ENCODE data around the gene RXRA.

DNA sequence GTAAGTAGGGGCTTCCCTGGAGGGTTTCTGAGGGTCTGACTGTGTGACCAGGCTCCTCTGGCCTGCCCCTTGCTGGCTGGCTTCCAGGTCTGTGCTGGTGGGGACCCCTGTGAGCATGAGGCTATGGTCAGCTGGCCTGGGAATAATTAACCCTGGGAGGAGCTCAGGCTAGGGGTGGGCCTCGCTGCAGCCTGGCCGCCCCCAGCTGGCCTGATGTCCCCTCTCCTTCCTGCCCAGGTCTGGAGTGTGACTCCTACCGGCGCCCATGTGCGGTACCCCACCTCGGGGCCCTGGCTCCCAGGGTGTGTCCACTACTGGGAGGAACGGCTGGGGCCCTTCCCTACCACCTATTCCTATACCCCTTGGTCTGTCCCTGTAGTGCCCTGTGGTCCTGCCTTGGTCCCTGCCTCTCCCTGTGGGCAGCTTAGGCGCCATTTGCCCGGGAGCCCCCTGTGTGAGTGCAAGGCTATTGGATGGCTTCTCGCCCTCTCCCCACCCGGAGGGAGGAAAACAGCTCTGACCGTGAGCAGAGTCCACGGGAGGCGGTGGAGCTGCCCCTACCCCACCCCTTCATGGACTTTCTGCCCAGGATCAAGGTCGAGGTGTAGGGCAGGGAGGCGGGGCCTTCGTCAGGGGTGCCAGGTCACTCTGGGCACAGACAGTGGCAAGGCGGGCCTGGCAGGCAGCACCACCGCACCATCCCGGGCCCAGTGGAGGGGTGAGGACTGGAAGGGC, 9.4 kb downstream of the RXRA start:
- TF ChIP-seq, protein P1, sequence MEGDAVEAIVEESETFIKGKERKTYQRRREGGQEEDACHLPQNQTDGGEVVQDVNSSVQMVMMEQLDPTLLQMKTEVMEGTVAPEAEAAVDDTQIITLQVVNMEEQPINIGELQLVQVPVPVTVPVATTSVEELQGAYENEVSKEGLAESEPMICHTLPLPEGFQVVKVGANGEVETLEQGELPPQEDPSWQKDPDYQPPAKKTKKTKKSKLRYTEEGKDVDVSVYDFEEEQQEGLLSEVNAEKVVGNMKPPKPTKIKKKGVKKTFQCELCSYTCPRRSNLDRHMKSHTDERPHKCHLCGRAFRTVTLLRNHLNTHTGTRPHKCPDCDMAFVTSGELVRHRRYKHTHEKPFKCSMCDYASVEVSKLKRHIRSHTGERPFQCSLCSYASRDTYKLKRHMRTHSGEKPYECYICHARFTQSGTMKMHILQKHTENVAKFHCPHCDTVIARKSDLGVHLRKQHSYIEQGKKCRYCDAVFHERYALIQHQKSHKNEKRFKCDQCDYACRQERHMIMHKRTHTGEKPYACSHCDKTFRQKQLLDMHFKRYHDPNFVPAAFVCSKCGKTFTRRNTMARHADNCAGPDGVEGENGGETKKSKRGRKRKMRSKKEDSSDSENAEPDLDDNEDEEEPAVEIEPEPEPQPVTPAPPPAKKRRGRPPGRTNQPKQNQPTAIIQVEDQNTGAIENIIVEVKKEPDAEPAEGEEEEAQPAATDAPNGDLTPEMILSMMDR (IDR thresholded peaks at IDR 0.05): no peak
- TF ChIP-seq, protein P2, sequence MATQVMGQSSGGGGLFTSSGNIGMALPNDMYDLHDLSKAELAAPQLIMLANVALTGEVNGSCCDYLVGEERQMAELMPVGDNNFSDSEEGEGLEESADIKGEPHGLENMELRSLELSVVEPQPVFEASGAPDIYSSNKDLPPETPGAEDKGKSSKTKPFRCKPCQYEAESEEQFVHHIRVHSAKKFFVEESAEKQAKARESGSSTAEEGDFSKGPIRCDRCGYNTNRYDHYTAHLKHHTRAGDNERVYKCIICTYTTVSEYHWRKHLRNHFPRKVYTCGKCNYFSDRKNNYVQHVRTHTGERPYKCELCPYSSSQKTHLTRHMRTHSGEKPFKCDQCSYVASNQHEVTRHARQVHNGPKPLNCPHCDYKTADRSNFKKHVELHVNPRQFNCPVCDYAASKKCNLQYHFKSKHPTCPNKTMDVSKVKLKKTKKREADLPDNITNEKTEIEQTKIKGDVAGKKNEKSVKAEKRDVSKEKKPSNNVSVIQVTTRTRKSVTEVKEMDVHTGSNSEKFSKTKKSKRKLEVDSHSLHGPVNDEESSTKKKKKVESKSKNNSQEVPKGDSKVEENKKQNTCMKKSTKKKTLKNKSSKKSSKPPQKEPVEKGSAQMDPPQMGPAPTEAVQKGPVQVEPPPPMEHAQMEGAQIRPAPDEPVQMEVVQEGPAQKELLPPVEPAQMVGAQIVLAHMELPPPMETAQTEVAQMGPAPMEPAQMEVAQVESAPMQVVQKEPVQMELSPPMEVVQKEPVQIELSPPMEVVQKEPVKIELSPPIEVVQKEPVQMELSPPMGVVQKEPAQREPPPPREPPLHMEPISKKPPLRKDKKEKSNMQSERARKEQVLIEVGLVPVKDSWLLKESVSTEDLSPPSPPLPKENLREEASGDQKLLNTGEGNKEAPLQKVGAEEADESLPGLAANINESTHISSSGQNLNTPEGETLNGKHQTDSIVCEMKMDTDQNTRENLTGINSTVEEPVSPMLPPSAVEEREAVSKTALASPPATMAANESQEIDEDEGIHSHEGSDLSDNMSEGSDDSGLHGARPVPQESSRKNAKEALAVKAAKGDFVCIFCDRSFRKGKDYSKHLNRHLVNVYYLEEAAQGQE (IDR thresholded peaks at IDR 0.05; ENCODE audit: insufficient read depth in 1 of 2, low read depth in 2 of 2, low read length in 1 of 2): no peak
- TF ChIP-seq TCF7L2 (IDR thresholded peaks at IDR 0.05; ENCODE audit: low read depth, low read length) (no peak), POLR2AphosphoS5 (IDR thresholded peaks at IDR 0.05; ENCODE audit: low read depth, low read length) (no peak), SIN3A (IDR thresholded peaks at IDR 0.05; ENCODE audit: borderline replicate concordance, insufficient read depth, low read depth, low read length) (no peak)

Measured in Panc1 (cell line).